H1 (cell line): ENCODE data around the gene SMIM1. TPM values are rescaled to one million over a fixed set of nuclear protein-coding genes. Genes with fewer than 3 reads are reported as not detected.

ENCODE experiments used
- CTCF ChIA-PET: fragments of 300-600 bp; sonication (Branson Sonifier 250); formaldehyde crosslinking; loops from one replicate; lab custom pipeline; 2021; ENCODE audit not compliant: partially characterized antibody; lab: Charles Lee
- POLR2A ChIA-PET: fragments of 300-600 bp; sonication (Branson Sonifier 250); formaldehyde crosslinking; loops from one replicate; lab custom pipeline; 2021; ENCODE audit warnings: inconsistent platforms; ENCODE audit not compliant: partially characterized antibody; lab: Charles Lee
- DNase-seq, 2 experiments: peaks; one replicate each; pipeline versions ENCODE4 v3.0.0 to v3.0.0-alpha.2; 2010 to 2022; ENCODE audit warnings: low spot score in 2 of 2, low read depth in 1 of 2, mixed read lengths in 1 of 2
- FAIRE-seq: peaks from 2 replicates; lab custom pipeline; 2011; peaks lifted over from hg19 to GRCh38; lab: Jason Lieb, UNC
- H2AFZ ChIP-seq: 2 replicates; pipeline ENCODE4 v1.8.1; 2012; ENCODE audit warnings: low read length, inconsistent platforms
- H2AK5ac ChIP-seq: 2 replicates; pipeline ENCODE4 v1.6.1; 2013; ENCODE audit warnings: low read depth, low read length
- H2BK120ac ChIP-seq: replicated peaks from 2 replicates; pipeline ENCODE3; 2013; ENCODE audit warnings: low read depth, low read length, inconsistent platforms
- H2BK12ac ChIP-seq: 2 replicates; pipeline ENCODE4 v1.6.1; 2013; ENCODE audit warnings: low read depth, low read length
- H2BK15ac ChIP-seq: 2 replicates; pipeline ENCODE4 v1.6.1; 2013; ENCODE audit warnings: low read length
- H2BK20ac ChIP-seq: 2 replicates; pipeline ENCODE4 v1.6.1; 2013; ENCODE audit warnings: low read length
- H2BK5ac ChIP-seq: 2 replicates; pipeline ENCODE4 v1.6.1; 2013; ENCODE audit warnings: low read depth, low read length
- H3K14ac ChIP-seq: 2 replicates; pipeline ENCODE4 v1.6.1; 2013; ENCODE audit warnings: inconsistent platforms; ENCODE audit not compliant: insufficient read length
- H3K18ac ChIP-seq: 2 replicates; pipeline ENCODE4 v1.6.1; 2013; ENCODE audit warnings: low read length; ENCODE audit errors: extremely low read depth
- H3K23ac ChIP-seq: 2 replicates; pipeline ENCODE4 v1.6.1; 2013; ENCODE audit warnings: inconsistent platforms; ENCODE audit not compliant: insufficient read length
- H3K23me2 ChIP-seq: 2 replicates; pipeline ENCODE4 v1.6.1; 2013; ENCODE audit warnings: low read depth, low read length
- H3K27ac ChIP-seq: 2 replicates; pipeline ENCODE4 v1.6.1; 2011; ENCODE audit warnings: low read depth, low read length, inconsistent platforms
- H3K27me3 ChIP-seq, 4 experiments: replicated peaks in 1 of 4; 1 replicate in 1 of 4; 2 replicates in 3 of 4; pipeline versions ENCODE4 v1.6.1 to v1.8.1; 2011 to 2013; ENCODE audit warnings: low read length in 3 of 4, mild to moderate bottlenecking in 3 of 4, inconsistent platforms in 2 of 4, mixed read lengths in 2 of 4, moderate library complexity in 1 of 4; ENCODE audit not compliant: control insufficient read depth in 3 of 4, insufficient read depth in 3 of 4; ENCODE audit errors: extremely low read depth in 1 of 4
- H3K36me3 ChIP-seq, 4 experiments: 2 replicates each; pipeline versions ENCODE4 v1.6.1 to v1.8.1; 2011 to 2013; ENCODE audit warnings: mild to moderate bottlenecking in 4 of 4, low read length in 3 of 4, moderate library complexity in 2 of 4, control low read depth in 1 of 4, inconsistent platforms in 1 of 4; ENCODE audit not compliant: insufficient read depth in 4 of 4, control insufficient read depth in 2 of 4
- H3K4ac ChIP-seq: replicated peaks from 2 replicates; pipeline ENCODE3; 2013; ENCODE audit warnings: low read length, low read depth, mixed read lengths, inconsistent platforms; ENCODE audit not compliant: insufficient read length
- H3K4me1 ChIP-seq, 4 experiments: replicated peaks in 1 of 4; 1 replicate in 1 of 4; 2 replicates in 3 of 4; pipeline versions ENCODE4 v1.6.1 to v1.8.1; 2011 to 2013; ENCODE audit warnings: low read length in 3 of 4, inconsistent platforms in 2 of 4, mixed read lengths in 1 of 4; ENCODE audit not compliant: insufficient read depth in 4 of 4, control insufficient read depth in 3 of 4
- H3K4me2 ChIP-seq, 2 experiments: 2 replicates each; pipeline versions ENCODE4 v1.6.1 to v1.8.1; 2011 to 2013; ENCODE audit warnings: low read depth in 2 of 2, low read length in 2 of 2, control low read depth in 1 of 2, inconsistent platforms in 1 of 2, mild to moderate bottlenecking in 1 of 2; ENCODE audit not compliant: insufficient read depth in 1 of 2
- H3K4me3 ChIP-seq, 4 experiments: fragments of 200-600, 300-600 bp in 1 of 4; sonication (generic), shearing (Covaris generic), sonication (Bioruptor Twin) in 1 of 4; 2 replicates each; pipeline versions ENCODE4 v1.5.1 to v1.8.1; 2011 to 2016; ENCODE audit warnings: low read length in 4 of 4, low read depth in 3 of 4, control low read depth in 2 of 4, inconsistent platforms in 2 of 4, mild to moderate bottlenecking in 2 of 4, mixed read lengths in 1 of 4, moderate library complexity in 1 of 4; ENCODE audit not compliant: insufficient read depth in 2 of 4; ENCODE audit errors: extremely low read depth in 1 of 4
- H3K56ac ChIP-seq: replicated peaks from 2 replicates; pipeline ENCODE3; 2013; ENCODE audit warnings: low read depth, mild to moderate bottlenecking, mixed read lengths, low read length, inconsistent platforms; ENCODE audit not compliant: insufficient read length
- H3K79me1 ChIP-seq: 2 replicates; pipeline ENCODE4 v1.6.1; 2013; ENCODE audit warnings: low read depth, low read length, control low read depth
- H3K79me2 ChIP-seq, 2 experiments: 2 replicates each; pipeline versions ENCODE4 v1.6.1 to v1.8.1; 2012 to 2013; ENCODE audit warnings: low read length in 2 of 2, mild to moderate bottlenecking in 2 of 2, inconsistent platforms in 1 of 2; ENCODE audit not compliant: insufficient read depth in 2 of 2, control insufficient read depth in 1 of 2
- H3K9ac ChIP-seq, 4 experiments: replicated peaks in 1 of 4; 1 replicate in 1 of 4; 2 replicates in 3 of 4; pipeline versions ENCODE4 v1.6.1 to v1.8.1; 2011 to 2013; ENCODE audit warnings: low read depth in 3 of 4, low read length in 3 of 4, control low read depth in 2 of 4, mild to moderate bottlenecking in 2 of 4, moderate library complexity in 2 of 4, inconsistent platforms in 1 of 4; ENCODE audit errors: extremely low read depth in 1 of 4
- H3K9me3 ChIP-seq, 2 experiments: 2 replicates each; pipeline versions ENCODE4 v1.6.1 to v1.8.1; 2012 to 2013; ENCODE audit warnings: mild to moderate bottlenecking in 2 of 2, moderate library complexity in 2 of 2, control low read depth in 1 of 2, inconsistent platforms in 1 of 2, low read depth in 1 of 2, low read length in 1 of 2, mixed read lengths in 1 of 2; ENCODE audit not compliant: insufficient read depth in 2 of 2
- H4K20me1 ChIP-seq, 2 experiments: replicated peaks in 1 of 2; 2 replicates each; pipeline versions ENCODE3 to v1.8.1; 2011 to 2013; ENCODE audit warnings: inconsistent platforms in 2 of 2, low read length in 2 of 2, mild to moderate bottlenecking in 1 of 2; ENCODE audit not compliant: insufficient read depth in 2 of 2, control insufficient read depth in 1 of 2
- H4K5ac ChIP-seq: 2 replicates; pipeline ENCODE4 v1.6.1; 2013; ENCODE audit warnings: low read length, low read depth, mixed read lengths, inconsistent platforms; ENCODE audit not compliant: insufficient read length
- H4K8ac ChIP-seq: 2 replicates; pipeline ENCODE4 v1.8.0; 2013; ENCODE audit warnings: mild to moderate bottlenecking, moderate library complexity, low read length, inconsistent platforms; ENCODE audit not compliant: insufficient read depth; ENCODE audit errors: extremely low read depth
- H4K91ac ChIP-seq: replicated peaks from 2 replicates; pipeline ENCODE3; 2013; ENCODE audit warnings: low read length, mixed read lengths, inconsistent platforms; ENCODE audit not compliant: insufficient read length
- CBX8 ChIP-seq: fragments of 300-800, 300-1000 bp; sonication (generic); IDR thresholded peaks from 2 replicates; pipeline ENCODE4 v1.7.1; 2016; ENCODE audit warnings: low read depth, low read length, borderline replicate concordance
- CTCF ChIP-seq, 3 experiments: IDR thresholded peaks; 1 replicate in 2 of 3; 2 replicates in 1 of 3; pipeline versions ENCODE4 v1.5.1 to v1.6.1; 2011; ENCODE audit warnings: low read length in 3 of 3, mild to moderate bottlenecking in 3 of 3, inconsistent platforms in 2 of 3, low read depth in 1 of 3, moderate library complexity in 1 of 3; ENCODE audit not compliant: insufficient read depth in 1 of 3; ENCODE audit errors: control extremely low read depth in 1 of 3
- EP300 ChIP-seq, 2 experiments: IDR thresholded peaks; 1 replicate in 1 of 2; 2 replicates in 1 of 2; pipeline ENCODE4 v1.6.1; 2011 to 2012; ENCODE audit warnings: low read depth in 2 of 2, low read length in 2 of 2, mild to moderate bottlenecking in 2 of 2, borderline replicate concordance in 1 of 2, inconsistent platforms in 1 of 2, moderate library complexity in 1 of 2
- GABPA ChIP-seq: IDR thresholded peaks from 2 replicates; pipeline ENCODE4 v1.6.1; 2011; ENCODE audit warnings: mild to moderate bottlenecking, low read length, moderate library complexity, borderline replicate concordance; ENCODE audit not compliant: insufficient read depth
- MAFK ChIP-seq: IDR thresholded peaks from 2 replicates; pipeline ENCODE4 v1.6.1; 2012; ENCODE audit warnings: low read depth, mild to moderate bottlenecking, improper control_type of control experiment, low read length
- MAX ChIP-seq: IDR thresholded peaks from 2 replicates; pipeline ENCODE4 v1.6.1; 2012; ENCODE audit warnings: inconsistent platforms
- WGBS, 2 experiments: shearing (Covaris generic) in 1 of 2; methylation state at CpG; one replicate each; pipeline versions ENCODE4 v1.1.6 to v1.1.7; 2013 to 2015; ENCODE audit warnings: low lambda C conversion rate in 2 of 2, mixed read lengths in 2 of 2, inconsistent platforms in 1 of 2, low coverage in 1 of 2, missing lambda C conversion rate in 1 of 2; ENCODE audit not compliant: insufficient replicate concordance in 2 of 2, insufficient coverage in 1 of 2, insufficient read length in 1 of 2; ENCODE audit errors: extremely low coverage in 1 of 2, missing lambda C conversion rate in 1 of 2; 5-methylcytosine and 5-hydroxymethylcytosine counted together
- polyA plus RNA-seq, 7 experiments: library from polyadenylated mRNA; depleted of rRNA in 3 of 7; stranded (reverse) in 5 of 7; unstranded in 2 of 7; fragments of >200 nt in 5 of 7; fragments of 200-250 nt in 2 of 7; gene quantifications; 1 replicate in 5 of 7; 2 replicates in 1 of 7; 4 replicates in 1 of 7; pipeline versions ENCODE4 v1.2.1 to v1.2.3, GENCODE V29; 2011 to 2013; ENCODE audit warnings: missing spikeins in 2 of 7, mixed read lengths in 2 of 7
- total RNA-seq: library from RNA; stranded (reverse); fragmentation: NEBNext Ultra II Directional; extraction: Animal tissue kit (Norgen Biotek cat#: 25700); gene quantifications from 2 replicates; pipeline ENCODE4 v1.2.1, GENCODE V29; 2021

SMIM1 gene
- total and polyA plus RNA-seq, 2 of the 8 experiments (the other 6 are each of a cell fraction or from before 2014, with no cell fraction given): 7.7 to 9.7 TPM

GRCh38 chr1:3775490-3776230, 3.1 kb downstream of the SMIM1 start:
- H2BK20ac ChIP-seq: no peak overlapping the region
- peak overlapping the region; percentile 65 for H4K91ac ChIP-seq
- H2AFZ ChIP-seq: no peak overlapping the region
- H3K14ac ChIP-seq: no peak overlapping the region
- peaks cover 6 to 21% of the 10 kb centered on the region in 2 experiments for H4K20me1 ChIP-seq
- H3K9me3 ChIP-seq: no peaks in the 10 kb centered on the region
- H4K8ac ChIP-seq: peak overlapping the region; percentile 29; the same call in 1 of the 2 replicates
- no peaks in the 10 kb centered on the region for H3K79me2 ChIP-seq
- H3K27ac ChIP-seq: no peak overlapping the region
- H3K9ac ChIP-seq: no peak overlapping the region
- H2BK120ac ChIP-seq: no peak overlapping the region
- no peak overlapping the region for H3K4ac ChIP-seq
- H2BK15ac ChIP-seq: 0 out of 2 replicates have a peak overlapping the region, but pooled peaks have one; percentile 29
- CTCF ChIA-PET: interaction anchor here (0.6 to 3.4 kb wide), 27 partner anchors 9 to 1190 kb away, joined by 3 to 24 read pairs (median 4); partner anchors contain the start of gene LRRC47
- peak overlapping the region in 1 of 2 experiments; percentile 24; a peak in 1 of 4 replicates for H3K4me2 ChIP-seq
- H3K4me3 ChIP-seq: peak overlapping the region in 1 of 4 experiments; percentile 29; a peak in 1 of 8 replicates
- FAIRE-seq (no peak), DNase-seq (peak in 1 of 2 experiments; percentile 62)
- no peaks in the 10 kb centered on the region; a peak in 1 of 7 replicates for H3K27me3 ChIP-seq
- POLR2A ChIA-PET: interaction anchor here (0.9 to 5.8 kb wide), 7 partner anchors 8 to 125 kb away, joined by 3 to 84 read pairs (median 4); partner anchors contain the start of gene C1orf174
- WGBS, 2 experiments: 55% methylated on average over 26 of the region's 27 CpGs; no CpG with 5 or more reads in 1 of the 2 experiments
- no peaks in the 10 kb centered on the region; the same call in 1 of the 2 replicates for H3K79me1 ChIP-seq
- no peak overlapping the region for H3K23ac ChIP-seq
- H3K18ac ChIP-seq: no peak overlapping the region
- H3K23me2 ChIP-seq: peaks cover 11% of the 10 kb centered on the region; the same call in 1 of the 2 replicates
- H3K56ac ChIP-seq: no peak overlapping the region
- H2AK5ac ChIP-seq: no peak overlapping the region
- H3K36me3 ChIP-seq: peaks cover 3 to 12% (median 11%) of the 10 kb centered on the region in 4 experiments; a peak in 5 of 8 replicates
- H2BK5ac ChIP-seq: no peak overlapping the region
- H4K5ac ChIP-seq: no peak overlapping the region
- H3K4me1 ChIP-seq: peaks cover 0 to 35% (median 13%) of the 10 kb centered on the region in 4 experiments; a peak in 6 of 7 replicates
- no peak overlapping the region for H2BK12ac ChIP-seq
- TF ChIP-seq CBX8 (no peak), EP300 (IDR thresholded peaks at IDR 0.05; ENCODE audit: borderline replicate concordance in 1 of 2, low read depth in 2 of 2, low read length in 2 of 2) (no peak), GABPA (peak; percentile 33; the same call in 1 of the 2 replicates), CTCF (IDR thresholded peaks at IDR 0.05; ENCODE audit: control extremely low read depth in 1 of 3, insufficient read depth in 1 of 3, low read depth in 1 of 3, low read length in 3 of 3) (peak in 2 of 3 experiments; percentile 74 to 75; a peak in 3 of 4 replicates), MAFK (no peak), MAX (peak; percentile 95)
